HG02973 (cell line): ENCODE data around the gene CCNY.

Experiments
- ATAC-seq: cut with Tn5 transposase; IDR thresholded peaks from one replicate; pipeline ENCODE4 v1.9.1; 2021; ENCODE audit warnings: moderate library complexity; ENCODE audit not compliant: unreplicated experiment

The CCNY gene

GRCh38 chr10:35467186-35467585 is 130.9 kb downstream of the CCNY start:
- no peak for ATAC-seq

- no peak for ATAC-seq
Observed at GRCh38 chr10:35470248-35470924, 134.1 kb downstream of the CCNY start.

GRCh38 chr10:35470925-35471315 is 134.6 kb downstream of the CCNY start:
- ATAC-seq, result no peak

GRCh38 chr10:35471435-35471834 is 135.1 kb downstream of the CCNY start:
- no peak for ATAC-seq

- no peak for ATAC-seq
Observed at GRCh38 chr10:35480142-35480541, 143.8 kb downstream of the CCNY start.

- no peak for ATAC-seq
Observed at GRCh38 chr10:35481413-35481812, 145.1 kb downstream of the CCNY start.

GRCh38 chr10:35486297-35486990 is 150.1 kb downstream of the CCNY start:
- ATAC-seq, result no peak

- no peak for ATAC-seq
Observed at GRCh38 chr10:35487336-35488034, 151.2 kb downstream of the CCNY start.

- ATAC-seq, result no peak
Observed at GRCh38 chr10:35488228-35488627, 151.9 kb downstream of the CCNY start.

GRCh38 chr10:35492386-35493195 is 156.3 kb downstream of the CCNY start:
- no peak for ATAC-seq

- no peak for ATAC-seq
Observed at GRCh38 chr10:35493196-35494118, 157.1 kb downstream of the CCNY start.

- peak; percentile 53 for ATAC-seq
Observed at GRCh38 chr10:35495521-35496119, 159.3 kb downstream of the CCNY start.

- no peak for ATAC-seq
Observed at GRCh38 chr10:35497909-35498308, 161.6 kb downstream of the CCNY start.

GRCh38 chr10:35498693-35499092 is 162.4 kb downstream of the CCNY start:
- ATAC-seq, result peak; percentile 77

- ATAC-seq, result no peak
Observed at GRCh38 chr10:35501923-35502322, 165.6 kb downstream of the CCNY start.

GRCh38 chr10:35502692-35503091 is 166.4 kb downstream of the CCNY start:
- no peak for ATAC-seq

GRCh38 chr10:35503578-35503977 is 167.3 kb downstream of the CCNY start:
- no peak for ATAC-seq

GRCh38 chr10:35504132-35504531 is 167.8 kb downstream of the CCNY start:
- no peak for ATAC-seq

- no peak for ATAC-seq
Observed at GRCh38 chr10:35505241-35505873, 169.0 kb downstream of the CCNY start.
